ENCODE measurements around the gene G3BP2.

- TF ChIP-seq, protein P1, sequence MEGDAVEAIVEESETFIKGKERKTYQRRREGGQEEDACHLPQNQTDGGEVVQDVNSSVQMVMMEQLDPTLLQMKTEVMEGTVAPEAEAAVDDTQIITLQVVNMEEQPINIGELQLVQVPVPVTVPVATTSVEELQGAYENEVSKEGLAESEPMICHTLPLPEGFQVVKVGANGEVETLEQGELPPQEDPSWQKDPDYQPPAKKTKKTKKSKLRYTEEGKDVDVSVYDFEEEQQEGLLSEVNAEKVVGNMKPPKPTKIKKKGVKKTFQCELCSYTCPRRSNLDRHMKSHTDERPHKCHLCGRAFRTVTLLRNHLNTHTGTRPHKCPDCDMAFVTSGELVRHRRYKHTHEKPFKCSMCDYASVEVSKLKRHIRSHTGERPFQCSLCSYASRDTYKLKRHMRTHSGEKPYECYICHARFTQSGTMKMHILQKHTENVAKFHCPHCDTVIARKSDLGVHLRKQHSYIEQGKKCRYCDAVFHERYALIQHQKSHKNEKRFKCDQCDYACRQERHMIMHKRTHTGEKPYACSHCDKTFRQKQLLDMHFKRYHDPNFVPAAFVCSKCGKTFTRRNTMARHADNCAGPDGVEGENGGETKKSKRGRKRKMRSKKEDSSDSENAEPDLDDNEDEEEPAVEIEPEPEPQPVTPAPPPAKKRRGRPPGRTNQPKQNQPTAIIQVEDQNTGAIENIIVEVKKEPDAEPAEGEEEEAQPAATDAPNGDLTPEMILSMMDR (IDR thresholded peaks at IDR 0.05): no peak
- no peak for TF ChIP-seq POLR2AphosphoS5 (IDR thresholded peaks at IDR 0.05; ENCODE audit: low read depth, low read length)
These were observed 6.9 kb downstream of the G3BP2 start for GRCh38 chr4:75666299-75666698.

Measured in Panc1 (cell line).